Liver (tissue), 9 donors: Measurements from ENCODE around the gene RSPH6A. TPM values are rescaled to one million over a fixed set of nuclear protein-coding genes. Genes with fewer than 3 reads are reported as not detected.

Experiments used
- DNase-seq: peaks from one replicate; pipeline ENCODE4 v3.0.0-alpha.2; 2017; ENCODE audit warnings: low spot score
- H3K27ac ChIP-seq, 2 donors: one replicate each; pipeline ENCODE4 v1.7.0; 2013; ENCODE audit warnings: inconsistent platforms in 2 of 2, low read length in 2 of 2, control low read depth in 1 of 2, low read depth in 1 of 2, mild to moderate bottlenecking in 1 of 2
- H3K27me3 ChIP-seq, 4 donors: one replicate each; pipeline versions ENCODE4 v1.6.1 to v1.7.0; 2013; ENCODE audit warnings: low read length in 3 of 4, inconsistent platforms in 1 of 4, mild to moderate bottlenecking in 1 of 4, moderate library complexity in 1 of 4; ENCODE audit not compliant: control insufficient read depth in 4 of 4, insufficient read depth in 4 of 4
- H3K36me3 ChIP-seq, 4 donors: one replicate each; pipeline versions ENCODE4 v1.6.1 to v1.7.0; 2013; ENCODE audit warnings: low read length in 3 of 4, mild to moderate bottlenecking in 3 of 4, low read depth in 1 of 4, moderate library complexity in 1 of 4; ENCODE audit not compliant: control insufficient read depth in 4 of 4, insufficient read depth in 3 of 4
- H3K4me1 ChIP-seq, 4 donors: one replicate each; pipeline versions ENCODE4 v1.6.1 to v1.7.0; 2013; ENCODE audit warnings: low read length in 3 of 4, mild to moderate bottlenecking in 3 of 4, moderate library complexity in 1 of 4; ENCODE audit not compliant: control insufficient read depth in 4 of 4, insufficient read depth in 4 of 4
- H3K4me3 ChIP-seq, 3 donors: one replicate each; pipeline versions ENCODE4 v1.6.1 to v1.7.0; 2013; ENCODE audit warnings: low read length in 3 of 3, control low read depth in 1 of 3, low read depth in 1 of 3, mild to moderate bottlenecking in 1 of 3
- H3K9ac ChIP-seq, 2 donors: one replicate each; pipeline ENCODE4 v1.7.0; 2013; ENCODE audit warnings: low read length in 2 of 2, mild to moderate bottlenecking in 2 of 2, moderate library complexity in 2 of 2, control low read depth in 1 of 2, low read depth in 1 of 2
- H3K9me3 ChIP-seq, 4 donors: one replicate each; pipeline versions ENCODE4 v1.6.1 to v1.7.0; 2013; ENCODE audit warnings: low read length in 3 of 4; ENCODE audit not compliant: control insufficient read depth in 4 of 4
- ATF3 ChIP-seq: IDR thresholded peaks from 2 replicates; pipeline ENCODE4 v1.6.1; 2016; ENCODE audit warnings: antibody characterized with exemption
- CTCF ChIP-seq: fragments of 150-350 bp; IDR thresholded peaks from 2 replicates; pipeline ENCODE4 v1.5.1; 2017; ENCODE audit warnings: improper control_type of control experiment, low read depth, low read length; ENCODE audit not compliant: missing input control
- EGR1 ChIP-seq, 2 donors: IDR thresholded peaks; 2 replicates each; pipeline ENCODE4 v1.6.1; 2016 to 2018; ENCODE audit warnings: antibody characterized with exemption in 2 of 2, low read depth in 2 of 2
- FOXA1 ChIP-seq: IDR thresholded peaks from 2 replicates; pipeline ENCODE4 v1.6.1; 2016; ENCODE audit warnings: antibody characterized with exemption
- FOXA2 ChIP-seq: IDR thresholded peaks from 2 replicates; pipeline ENCODE4 v1.6.1; 2016; ENCODE audit warnings: antibody characterized with exemption
- GABPA ChIP-seq, 2 donors: IDR thresholded peaks in 1 of 2; conservative IDR thresholded peaks in 1 of 2; 2 replicates each; pipeline ENCODE4 v1.6.1; 2016; ENCODE audit warnings: antibody characterized with exemption in 2 of 2, mild to moderate bottlenecking in 1 of 2, moderate library complexity in 1 of 2
- HNF4A ChIP-seq, 2 donors: conservative IDR thresholded peaks; 2 replicates each; pipeline ENCODE4 v1.6.1; 2016; ENCODE audit warnings: antibody characterized with exemption in 2 of 2, mild to moderate bottlenecking in 2 of 2
- HNF4G ChIP-seq: IDR thresholded peaks from 2 replicates; pipeline ENCODE4 v1.6.1; 2016; ENCODE audit warnings: antibody characterized with exemption
- JUND ChIP-seq, 2 donors: IDR thresholded peaks; 2 replicates each; pipeline ENCODE4 v1.6.1; 2016; ENCODE audit warnings: antibody characterized with exemption in 2 of 2
- MAX ChIP-seq: IDR thresholded peaks from 2 replicates; pipeline ENCODE4 v1.6.1; 2016; ENCODE audit warnings: antibody characterized with exemption
- NR2F2 ChIP-seq: IDR thresholded peaks from 2 replicates; pipeline ENCODE4 v1.6.1; 2016; ENCODE audit warnings: antibody characterized with exemption
- RAD21 ChIP-seq, 2 donors: IDR thresholded peaks; 2 replicates each; pipeline ENCODE4 v1.6.1; 2016; ENCODE audit warnings: antibody characterized with exemption in 2 of 2, mild to moderate bottlenecking in 2 of 2
- REST ChIP-seq: IDR thresholded peaks from 2 replicates; pipeline ENCODE4 v1.6.1; 2016; ENCODE audit warnings: antibody characterized with exemption, mild to moderate bottlenecking
- RXRA ChIP-seq, 2 donors: IDR thresholded peaks; 2 replicates each; pipeline ENCODE4 v1.6.1; 2017 to 2018; ENCODE audit warnings: antibody characterized with exemption in 2 of 2, mild to moderate bottlenecking in 1 of 2
- SP1 ChIP-seq: IDR thresholded peaks from 2 replicates; pipeline ENCODE4 v1.6.1; 2018; ENCODE audit warnings: antibody characterized with exemption, mild to moderate bottlenecking
- TAF1 ChIP-seq: conservative IDR thresholded peaks from 2 replicates; pipeline ENCODE4 v1.6.1; 2016; ENCODE audit warnings: antibody characterized with exemption, mild to moderate bottlenecking
- YY1 ChIP-seq: IDR thresholded peaks from 2 replicates; pipeline ENCODE4 v1.6.1; 2016; ENCODE audit warnings: antibody characterized with exemption, mild to moderate bottlenecking
- WGBS: extraction: QIAGEN DNeasy Blood & Tissue Kit; methylation state at CpG from one replicate; pipeline ENCODE4 v1.1.7; 2013; 5-methylcytosine and 5-hydroxymethylcytosine counted together
- polyA plus RNA-seq, 2 donors: library from polyadenylated mRNA; stranded (reverse) in 1 of 2; unstranded in 1 of 2; fragments of 200-250 nt in 1 of 2; fragments of >200 nt in 1 of 2; fragmentation: Nextera tagmentation in 1 of 2; extraction: Ambion mirVana in 1 of 2; gene quantifications; one replicate each; pipeline versions ENCODE4 v1.2.1 to v1.2.3, GENCODE V29; 2013 to 2015
- total RNA-seq, 2 donors: library from RNA; depleted of rRNA; stranded (reverse); fragments of >200 nt; gene quantifications; one replicate each; pipeline ENCODE4 v1.2.3, GENCODE V29; 2014
- TF ChIP-seq, protein P1 (sequence below): IDR thresholded peaks from 2 replicates; pipeline ENCODE4 v1.6.1; 2016; ENCODE audit warnings: antibody characterized with exemption
- donor health status: healthy.
- donor health status: healthy.
- donor health status: healthy.
- donor health status: healthy.
- donor health status: healthy.

Gene RSPH6A
- total and polyA plus RNA-seq, 4 donors, result 0.08 TPM; not detected in 3

DNA sequence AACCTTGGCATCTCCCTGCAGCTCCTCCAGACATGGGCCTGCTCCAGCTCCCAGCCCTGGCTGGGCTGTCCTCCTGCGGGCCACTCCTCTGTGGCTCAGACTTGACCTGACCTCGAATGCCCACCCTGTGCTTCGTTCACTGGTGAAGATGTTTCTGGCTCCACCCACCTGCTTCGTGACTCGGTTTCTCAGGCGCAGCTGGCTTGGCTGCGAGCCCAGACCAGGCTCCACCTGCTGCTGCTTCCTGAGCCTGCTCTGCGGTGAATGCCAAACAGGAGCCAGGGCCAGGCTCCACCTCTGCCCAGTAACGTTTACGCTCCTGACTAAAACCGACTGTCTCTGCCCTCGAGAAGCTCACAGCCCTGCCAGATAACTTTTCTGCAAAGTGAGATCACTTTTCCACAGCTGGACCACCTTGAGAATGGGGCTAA lies 8.9 kb upstream of the RSPH6A start:
- no peaks in the 10 kb centered on the region for H3K27me3 ChIP-seq
- H3K36me3 ChIP-seq, result peaks cover 25 to 88% (median 33%) of the 10 kb centered on the region in 4 donors
- no peak for TF ChIP-seq ATF3
- TF ChIP-seq EGR1 (IDR thresholded peaks at IDR 0.05; ENCODE audit: low read depth in 2 of 2), result no peak
- no peak for TF ChIP-seq YY1
- TF ChIP-seq, protein P1, sequence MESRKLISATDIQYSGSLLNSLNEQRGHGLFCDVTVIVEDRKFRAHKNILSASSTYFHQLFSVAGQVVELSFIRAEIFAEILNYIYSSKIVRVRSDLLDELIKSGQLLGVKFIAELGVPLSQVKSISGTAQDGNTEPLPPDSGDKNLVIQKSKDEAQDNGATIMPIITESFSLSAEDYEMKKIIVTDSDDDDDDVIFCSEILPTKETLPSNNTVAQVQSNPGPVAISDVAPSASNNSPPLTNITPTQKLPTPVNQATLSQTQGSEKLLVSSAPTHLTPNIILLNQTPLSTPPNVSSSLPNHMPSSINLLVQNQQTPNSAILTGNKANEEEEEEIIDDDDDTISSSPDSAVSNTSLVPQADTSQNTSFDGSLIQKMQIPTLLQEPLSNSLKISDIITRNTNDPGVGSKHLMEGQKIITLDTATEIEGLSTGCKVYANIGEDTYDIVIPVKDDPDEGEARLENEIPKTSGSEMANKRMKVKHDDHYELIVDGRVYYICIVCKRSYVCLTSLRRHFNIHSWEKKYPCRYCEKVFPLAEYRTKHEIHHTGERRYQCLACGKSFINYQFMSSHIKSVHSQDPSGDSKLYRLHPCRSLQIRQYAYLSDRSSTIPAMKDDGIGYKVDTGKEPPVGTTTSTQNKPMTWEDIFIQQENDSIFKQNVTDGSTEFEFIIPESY, result no peak
- TF ChIP-seq NR2F2, result no peak
- TF ChIP-seq FOXA2, result no peak
- TF ChIP-seq JUND (IDR thresholded peaks at IDR 0.05), result no peak
- no peak for TF ChIP-seq FOXA1
- no peak for TF ChIP-seq RAD21 (IDR thresholded peaks at IDR 0.05)
- TF ChIP-seq TAF1, result no peak
- no peak for TF ChIP-seq REST
- no peak for TF ChIP-seq HNF4A (conservative IDR thresholded peaks at IDR 0.05)
- TF ChIP-seq GABPA (IDR thresholded peaks at IDR 0.05 in 1 of 2, conservative IDR thresholded peaks at IDR 0.05 in 1 of 2), result no peak
- no peak for TF ChIP-seq SP1
- DNase-seq, result no peak
- no peaks in the 10 kb centered on the region for H3K4me1 ChIP-seq
- H3K4me3 ChIP-seq, result no peak overlapping the region
- no peak overlapping the region for H3K27ac ChIP-seq
- H3K9me3 ChIP-seq, result no peaks in the 10 kb centered on the region
- WGBS, result 69% methylated on average over 12 of the region's 12 CpGs
- H3K9ac ChIP-seq, result no peak overlapping the region

DNA sequence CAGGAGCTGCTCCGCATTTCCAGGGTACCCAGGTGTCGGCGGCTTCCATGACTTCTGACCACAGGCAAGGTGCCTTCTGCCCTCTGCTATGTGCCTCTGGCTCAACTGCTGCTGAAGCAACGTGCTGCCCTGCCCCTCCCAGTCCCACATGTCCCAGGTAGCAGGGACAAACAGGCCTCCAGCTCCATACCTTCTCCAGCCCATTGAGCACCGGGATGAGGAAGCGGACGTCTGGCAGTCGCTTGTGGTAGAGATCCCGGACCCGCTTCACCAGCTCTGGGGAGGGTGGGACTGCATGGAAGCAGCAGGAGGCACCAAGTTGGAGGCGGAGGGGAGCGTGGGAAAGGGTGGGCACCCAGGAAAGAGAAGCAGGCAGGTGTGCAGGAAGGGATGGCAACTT lies 8.1 kb upstream of the RSPH6A start:
- TF ChIP-seq REST (no peak), HNF4A (conservative IDR thresholded peaks at IDR 0.05) (no peak), NR2F2 (no peak), JUND (IDR thresholded peaks at IDR 0.05) (no peak), TAF1 (no peak), SP1 (no peak), GABPA (IDR thresholded peaks at IDR 0.05 in 1 of 2, conservative IDR thresholded peaks at IDR 0.05 in 1 of 2) (no peak), ATF3 (no peak), RAD21 (IDR thresholded peaks at IDR 0.05) (no peak), MAX (no peak), HNF4G (no peak), FOXA2 (no peak), RXRA (IDR thresholded peaks at IDR 0.05) (no peak), FOXA1 (no peak), YY1 (no peak), EGR1 (IDR thresholded peaks at IDR 0.05; ENCODE audit: low read depth in 2 of 2) (no peak), CTCF (no peak)
- Histone ChIP-seq H3K27me3 (no peaks in the 10 kb centered on the region), H3K9ac (no peak overlapping the region), H3K36me3 (peaks cover 22 to 81% (median 29%) of the 10 kb centered on the region in 4 donors), H3K4me1 (no peaks in the 10 kb centered on the region), H3K4me3 (no peak overlapping the region), H3K27ac (no peak overlapping the region), H3K9me3 (no peaks in the 10 kb centered on the region)
- WGBS, result 97% methylated on average over 12 of the region's 12 CpGs
- DNase-seq, result no peak
